ENCODE data around the gene OVCA2.
"Not testable (repeated sequence)": the region's sequence is repeated elsewhere in the genome, so short reads cannot be mapped to it uniquely, and the experiment has no call there.

The OVCA2 gene

DNA sequence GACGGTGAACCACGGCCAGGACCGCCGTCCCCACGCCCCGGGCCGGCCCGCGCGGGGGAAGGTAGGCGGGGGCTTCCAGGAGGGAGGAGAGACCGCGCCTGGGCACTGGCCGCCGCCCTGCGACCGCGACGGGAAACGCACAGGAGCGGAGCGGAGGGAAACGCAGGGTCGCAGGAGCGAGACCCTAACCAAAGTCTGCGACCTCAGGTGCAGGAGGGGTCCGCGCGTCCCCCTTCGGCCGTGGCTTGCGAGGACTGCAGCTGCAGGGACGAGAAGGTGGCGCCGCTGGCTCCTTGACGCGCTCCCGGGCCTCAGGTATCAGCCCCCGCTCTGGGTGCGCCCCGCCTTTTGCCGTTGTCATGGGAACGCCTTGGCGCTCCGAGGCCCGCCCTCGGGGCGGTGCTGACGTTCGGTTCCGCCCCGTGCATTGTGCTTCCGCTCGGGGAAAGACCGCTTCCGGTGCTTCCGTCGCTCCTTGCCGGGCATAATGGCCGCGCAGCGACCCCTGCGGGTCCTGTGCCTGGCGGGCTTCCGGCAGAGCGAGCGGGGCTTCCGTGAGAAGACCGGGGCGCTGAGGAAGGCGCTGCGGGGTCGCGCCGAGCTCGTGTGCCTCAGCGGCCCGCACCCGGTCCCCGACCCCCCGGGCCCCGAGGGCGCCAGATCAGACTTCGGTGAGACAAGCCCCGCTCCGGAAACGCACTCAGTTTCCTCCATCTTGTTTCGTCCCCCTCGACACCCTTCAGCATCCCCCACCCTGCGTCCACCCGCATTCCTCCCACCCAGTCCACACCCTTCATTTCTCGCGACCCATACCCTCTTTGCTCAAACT is at the start of gene OVCA2:
OVCA2 (plus strand) TSS at position 462 of the 829 bp plus-strand sequence; CDS start at position 488, 26 bp downstream.
- DNase-seq, result peak; percentile 95

DNA sequence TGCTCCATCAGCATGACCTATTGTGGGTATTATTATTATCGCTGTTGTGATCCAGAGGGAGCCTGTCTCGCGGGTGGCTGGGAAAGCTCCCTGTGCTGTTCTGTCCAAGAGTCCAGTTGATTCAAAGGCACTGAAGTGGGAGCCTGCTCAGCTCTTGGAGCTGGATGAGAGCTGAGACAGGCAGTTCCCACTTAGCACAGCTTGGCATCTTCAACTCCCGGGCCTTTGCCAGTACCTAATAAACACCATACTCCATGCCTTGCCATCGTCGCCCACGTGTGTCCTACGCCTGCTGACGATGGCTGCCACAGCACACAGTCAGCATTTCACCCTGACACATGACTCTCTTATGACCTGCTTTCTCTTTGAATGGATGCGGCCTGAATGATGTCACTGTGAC is 49.3 kb upstream of the OVCA2 start:
- no peak for DNase-seq

DNA sequence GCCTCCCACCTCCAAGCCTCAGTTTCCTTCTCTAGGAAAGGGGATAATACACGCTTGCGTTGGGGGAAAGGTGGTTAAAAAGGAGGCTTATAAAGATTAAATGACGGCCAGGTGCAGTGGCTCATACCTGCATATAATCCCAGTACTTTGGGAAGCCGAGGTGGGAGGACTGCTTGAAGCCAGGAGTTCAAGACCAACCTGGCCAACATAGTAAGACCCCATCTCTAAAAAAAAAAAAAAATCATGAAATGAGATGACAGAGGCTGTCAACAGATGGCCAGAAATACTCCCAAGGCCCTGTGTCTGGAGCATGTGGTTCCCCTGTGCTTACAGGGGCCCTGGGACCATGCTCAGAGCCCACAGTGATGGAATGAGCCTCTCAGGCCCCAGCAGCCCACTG is 47.1 kb upstream of the OVCA2 start:
- DNase-seq, result no peak

DNA sequence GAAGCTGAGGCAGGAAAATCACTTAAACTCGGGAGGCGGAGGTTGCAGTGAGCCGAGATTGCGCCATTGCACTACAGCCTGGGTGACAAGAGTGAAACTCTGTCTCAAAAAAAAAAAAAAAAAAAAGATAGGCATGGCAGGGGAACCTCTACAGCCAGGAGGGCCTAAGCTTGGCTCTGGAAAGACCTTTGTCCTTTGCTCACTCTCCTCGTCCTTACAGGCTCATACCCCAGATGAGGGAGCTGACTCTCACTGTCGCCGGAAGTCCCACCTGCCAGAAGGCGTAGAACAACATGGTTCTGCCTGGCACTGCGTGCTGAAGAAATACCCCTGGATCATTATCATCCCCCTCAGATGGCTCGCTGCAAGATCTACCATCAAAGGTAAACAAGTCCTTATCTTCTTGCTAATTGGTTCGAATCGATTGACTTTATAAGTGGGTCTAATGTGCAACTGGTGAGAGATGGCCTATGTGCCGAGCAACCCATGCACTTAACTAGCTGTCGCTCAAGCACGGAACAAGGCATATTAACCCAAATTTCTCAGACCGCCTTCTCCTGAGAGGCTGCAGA is 46.4 kb upstream of the OVCA2 start:
- DNase-seq, result no peak

- DNase-seq, result no peak
These were observed 45.7 kb upstream of the OVCA2 start for GRCh38 chr17:1995907-1996799.

DNA sequence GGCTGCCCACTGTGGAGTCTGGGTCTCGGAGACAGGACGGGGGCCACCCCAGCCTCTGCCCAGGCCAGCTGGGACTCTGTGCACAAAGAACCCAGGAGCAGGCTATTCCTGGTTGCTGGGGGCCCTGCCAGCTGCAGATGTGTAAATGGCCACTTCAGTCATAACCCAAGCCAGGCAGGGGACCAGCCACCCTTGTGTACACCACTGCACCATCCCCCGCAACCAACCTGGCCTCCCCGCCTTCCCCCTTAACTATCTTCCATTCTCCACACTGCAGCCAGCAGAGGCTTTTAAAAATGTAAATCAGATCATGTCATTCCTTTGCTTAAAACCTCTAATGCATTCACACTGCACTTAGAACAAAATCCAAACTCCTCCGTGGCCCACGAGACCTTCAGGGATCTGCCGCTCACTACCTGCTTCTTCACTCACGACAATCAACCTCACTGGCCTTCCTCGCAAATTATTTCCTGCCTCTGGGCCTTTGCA is 45.0 kb upstream of the OVCA2 start:
- DNase-seq, result no peak

GRCh38 chr17:1997289-1997926 is 44.4 kb upstream of the OVCA2 start:
- no peak for DNase-seq

DNA sequence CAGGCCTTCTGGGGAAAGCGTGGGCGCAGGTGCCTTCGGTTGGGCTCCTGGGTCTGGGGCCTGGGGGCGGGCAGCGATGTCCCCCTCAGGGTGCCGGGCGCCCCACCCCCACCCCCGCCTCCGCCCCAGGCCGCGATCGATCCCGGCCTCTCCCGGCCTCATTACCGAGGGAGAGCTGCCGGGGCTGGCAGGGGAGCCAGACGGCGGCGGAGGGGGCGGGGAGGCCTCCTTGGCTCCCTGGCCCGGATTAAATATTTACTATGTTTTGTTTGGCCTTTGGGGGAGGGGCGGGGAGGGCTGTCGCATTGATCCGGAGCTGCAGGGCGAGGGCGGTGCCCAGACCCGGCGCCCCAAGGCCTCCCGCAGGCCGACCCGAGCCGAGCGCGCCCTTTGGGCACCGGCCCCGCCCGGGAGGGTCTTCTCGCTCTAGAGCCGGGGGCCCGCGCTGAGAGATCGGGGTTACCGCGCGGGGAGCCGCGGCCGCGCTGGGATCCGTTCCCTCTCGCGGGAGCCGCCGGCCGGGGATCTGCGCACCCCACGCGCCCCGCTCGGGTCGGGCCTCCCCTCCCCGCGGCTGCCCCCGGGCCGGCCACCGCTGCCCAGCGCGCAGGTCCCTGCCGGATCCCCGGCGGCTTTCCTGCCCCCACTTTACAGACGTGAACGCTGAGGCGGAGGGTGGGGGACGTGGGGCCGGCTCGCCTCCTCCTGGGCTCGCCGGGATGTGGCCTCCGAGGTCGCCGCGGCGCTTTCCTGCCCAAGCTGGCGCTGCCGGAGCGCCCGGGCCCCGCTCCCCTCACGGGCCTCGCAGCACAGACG is 43.7 kb upstream of the OVCA2 start:
- no peak for DNase-seq

- no peak for DNase-seq
These were observed 42.1 kb upstream of the OVCA2 start for GRCh38 chr17:1999557-2000251.

GRCh38 chr17:2002767-2003329 is 39.0 kb upstream of the OVCA2 start:
- no peak for DNase-seq

GRCh38 chr17:2003525-2003924 is 38.3 kb upstream of the OVCA2 start:
- no peak for DNase-seq

GRCh38 chr17:2004435-2004952 is 37.3 kb upstream of the OVCA2 start:
- no peak for DNase-seq

DNA sequence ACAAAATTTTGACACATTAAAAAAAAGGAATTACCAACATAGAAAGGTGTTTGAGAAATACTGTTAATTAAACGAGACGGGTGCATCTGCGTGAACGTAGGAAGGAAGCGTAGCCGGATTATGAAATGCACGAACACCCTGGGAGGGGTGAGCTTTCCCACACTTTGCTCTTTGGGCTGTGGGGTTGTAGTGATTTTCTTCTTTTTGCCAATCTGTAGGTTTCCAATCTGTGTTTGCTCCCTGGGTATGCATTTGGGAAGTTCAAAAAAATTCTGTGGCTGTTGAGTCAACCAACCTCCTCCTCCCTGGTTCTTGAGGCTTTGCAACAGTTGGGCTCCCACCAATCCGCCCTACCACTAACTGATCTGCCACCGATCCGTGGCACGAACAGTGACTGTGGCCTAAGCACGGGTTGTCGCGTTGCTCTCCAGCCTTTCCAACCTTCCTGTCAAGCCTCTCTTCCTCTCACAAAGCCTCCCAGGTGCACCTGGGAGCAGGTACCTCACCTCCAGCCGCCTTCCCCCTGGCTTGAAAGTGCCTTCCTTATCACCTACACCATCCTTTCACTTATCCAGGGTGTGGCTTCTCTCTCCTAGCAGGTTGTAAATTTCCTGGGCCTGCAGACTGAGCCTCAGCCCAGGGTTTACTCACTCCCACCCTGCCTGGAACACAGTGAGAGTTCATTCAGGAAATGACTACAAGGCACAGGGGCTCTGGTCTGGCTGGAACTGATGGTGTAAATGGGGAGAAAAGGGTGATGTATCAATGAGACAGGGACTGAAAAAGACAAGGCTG is 33.3 kb upstream of the OVCA2 start:
- no peak for DNase-seq

- no peak for DNase-seq
These were observed 32.1 kb upstream of the OVCA2 start for GRCh38 chr17:2009737-2010136.

- DNase-seq, result no peak
These were observed 30.1 kb upstream of the OVCA2 start for GRCh38 chr17:2011411-2012371.

- DNase-seq, result no peak
These were observed 29.3 kb upstream of the OVCA2 start for GRCh38 chr17:2012499-2012898.

DNA sequence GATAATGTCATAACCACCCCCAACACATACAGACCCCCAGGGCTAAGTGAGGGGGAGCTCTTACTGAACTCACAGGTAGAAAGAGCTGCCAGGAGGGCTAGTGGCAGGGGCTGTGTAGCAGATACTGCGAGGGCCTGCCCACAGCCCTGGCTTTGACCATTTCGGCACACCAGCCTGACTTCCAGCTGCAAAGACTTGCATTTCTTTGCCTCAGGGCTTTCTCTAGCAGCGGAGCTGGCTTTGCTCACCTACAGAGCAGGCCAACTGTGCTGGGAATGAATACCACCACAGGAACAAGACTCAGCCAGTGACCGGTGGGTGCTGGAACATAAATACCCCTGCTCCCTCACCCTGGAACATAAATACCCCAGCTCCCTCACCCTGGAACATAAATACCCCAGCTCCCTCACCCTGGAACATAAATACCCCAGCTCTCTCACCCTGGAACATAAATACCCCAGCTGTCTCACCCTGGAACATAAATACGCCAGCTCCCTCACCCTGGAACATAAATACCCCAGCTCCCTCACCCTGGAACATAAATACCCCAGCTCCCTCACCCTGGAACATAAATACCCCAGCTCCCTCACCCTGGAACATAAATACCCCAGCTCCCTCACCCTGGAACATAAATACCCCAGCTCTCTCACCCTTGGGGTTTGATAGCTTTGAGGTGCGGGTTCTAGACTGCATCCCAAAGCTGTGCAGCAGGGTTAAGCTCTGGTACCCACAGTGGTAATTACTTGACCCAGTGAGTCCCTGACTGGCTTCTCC is 28.4 kb upstream of the OVCA2 start:
- DNase-seq, result not testable (repeated sequence)

GRCh38 chr17:2013994-2014317 is 27.9 kb upstream of the OVCA2 start:
- DNase-seq, result no peak

Data from CD4-positive, alpha-beta T cell treated with Interferon gamma for 1 hour (primary cell).